Activated CD4-positive, alpha-beta T cell treated with anti-CD3 and anti-CD28 coated beads, Interleukin-2, amount 50 U/mL, for 24 hours (primary cell): ENCODE results near the gene SLC27A3.
"Not testable (repeated sequence)": the region's sequence is repeated elsewhere in the genome, so short reads cannot be mapped to it uniquely, and the experiment has no call there.

Experiments used
- DNase-seq, 2 donors: peaks; one replicate each; pipeline ENCODE4 v3.0.0-alpha.2; 2020; ENCODE audit warnings: low read depth in 1 of 2, low spot score in 1 of 2

SLC27A3 gene

DNA sequence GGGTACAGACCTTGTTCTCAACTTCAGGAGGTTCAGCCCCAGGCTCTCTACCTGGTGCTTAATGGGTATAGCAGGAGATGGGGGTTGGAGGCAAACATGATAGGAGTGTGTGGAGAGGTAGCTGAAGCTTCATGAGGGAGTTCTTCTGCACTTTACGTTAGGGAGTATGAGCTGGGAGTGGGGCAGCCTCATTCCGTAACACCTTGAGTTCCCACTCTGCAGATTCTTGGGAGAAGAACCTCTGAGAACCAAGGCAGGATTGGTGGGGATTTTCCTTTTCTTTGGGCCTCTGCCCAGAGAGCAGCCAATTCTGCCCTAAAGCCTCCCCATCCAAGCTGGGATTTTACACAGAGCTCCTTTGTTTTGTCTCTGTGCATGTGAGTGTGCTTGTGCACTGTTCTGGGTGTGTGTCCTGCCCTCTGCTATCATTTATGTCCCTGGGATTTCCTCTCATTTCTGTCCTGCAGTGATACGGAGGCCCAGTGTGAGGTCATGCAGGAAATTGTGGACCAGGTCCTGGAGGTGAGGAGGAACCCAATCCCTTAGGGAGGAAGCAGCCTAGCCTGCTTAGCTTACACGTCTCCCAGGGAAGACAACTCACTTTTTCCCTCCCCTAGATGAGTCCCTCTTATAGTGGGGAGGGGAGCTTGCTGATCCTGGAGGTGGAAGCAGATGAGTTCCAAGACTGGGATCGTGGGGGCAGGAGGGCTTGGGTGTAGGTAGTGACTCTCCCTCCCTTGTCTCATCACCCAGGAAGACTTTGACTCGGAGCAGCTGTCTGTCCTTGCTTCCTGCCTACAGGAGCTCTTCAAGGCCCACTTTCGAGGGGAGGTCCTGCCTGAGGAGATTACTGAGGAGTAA lies 11.6 kb upstream of the SLC27A3 start:
- no peak for DNase-seq

DNA sequence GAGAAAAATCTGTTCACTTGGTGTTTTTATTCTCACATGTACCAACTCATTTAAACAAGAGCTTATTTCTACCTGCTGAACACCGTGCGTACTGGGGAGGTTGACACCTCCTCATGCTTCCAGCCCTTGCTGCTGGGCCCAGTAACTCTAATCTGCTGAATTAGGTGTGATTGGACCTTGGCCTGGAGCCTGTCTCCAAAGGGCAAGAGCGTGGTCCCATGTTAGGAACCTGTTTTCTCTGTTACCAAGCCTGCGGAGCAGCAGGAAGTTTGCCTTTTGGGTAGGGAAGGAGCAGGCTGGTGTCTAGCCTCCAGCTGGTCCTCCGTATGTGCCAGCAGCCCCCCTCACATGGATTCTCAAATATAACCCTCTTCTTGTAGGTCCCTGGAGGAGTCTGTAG lies 10.9 kb upstream of the SLC27A3 start:
- DNase-seq, result no peak

DNA sequence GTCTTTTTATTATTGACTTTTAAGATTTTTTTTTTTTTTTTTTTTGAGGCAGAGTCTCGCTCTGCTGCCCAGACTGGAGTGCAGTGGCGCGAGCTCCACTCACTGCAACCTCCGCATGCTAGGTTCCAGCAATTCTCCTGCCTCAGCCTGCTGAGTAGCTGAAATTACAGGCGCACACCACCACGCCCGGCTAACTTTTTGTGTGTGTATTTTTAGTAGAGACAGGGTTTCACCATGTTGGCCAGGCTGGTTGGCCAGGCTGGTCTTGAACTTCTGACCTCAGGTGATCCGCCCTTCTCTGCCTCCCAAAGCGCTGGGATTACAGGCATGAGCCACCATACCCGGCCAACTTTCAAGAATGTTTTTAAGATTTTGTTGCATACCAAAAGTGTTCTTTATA lies 8.5 kb upstream of the SLC27A3 start:
- not testable (repeated sequence) for DNase-seq

DNA sequence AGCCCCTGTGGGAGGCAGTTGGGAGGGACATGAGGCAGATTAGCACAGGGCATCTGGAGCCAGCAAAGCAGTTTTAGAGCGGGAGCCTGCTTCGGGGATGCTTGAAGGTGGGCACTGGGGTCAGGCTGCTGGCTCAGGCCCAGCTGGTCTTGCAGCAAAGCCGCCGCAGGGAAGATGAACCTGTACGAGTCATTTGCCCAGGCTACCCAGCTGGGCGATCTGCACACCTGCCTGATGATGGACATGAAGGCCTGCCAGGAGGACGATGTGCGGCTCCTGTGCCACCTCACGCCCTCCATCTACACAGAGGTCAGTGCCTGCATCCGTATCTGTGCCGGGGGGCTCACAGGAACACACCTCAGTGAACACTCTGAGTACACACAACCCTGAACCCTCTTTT lies 7.7 kb upstream of the SLC27A3 start:
- no peak for DNase-seq

DNA sequence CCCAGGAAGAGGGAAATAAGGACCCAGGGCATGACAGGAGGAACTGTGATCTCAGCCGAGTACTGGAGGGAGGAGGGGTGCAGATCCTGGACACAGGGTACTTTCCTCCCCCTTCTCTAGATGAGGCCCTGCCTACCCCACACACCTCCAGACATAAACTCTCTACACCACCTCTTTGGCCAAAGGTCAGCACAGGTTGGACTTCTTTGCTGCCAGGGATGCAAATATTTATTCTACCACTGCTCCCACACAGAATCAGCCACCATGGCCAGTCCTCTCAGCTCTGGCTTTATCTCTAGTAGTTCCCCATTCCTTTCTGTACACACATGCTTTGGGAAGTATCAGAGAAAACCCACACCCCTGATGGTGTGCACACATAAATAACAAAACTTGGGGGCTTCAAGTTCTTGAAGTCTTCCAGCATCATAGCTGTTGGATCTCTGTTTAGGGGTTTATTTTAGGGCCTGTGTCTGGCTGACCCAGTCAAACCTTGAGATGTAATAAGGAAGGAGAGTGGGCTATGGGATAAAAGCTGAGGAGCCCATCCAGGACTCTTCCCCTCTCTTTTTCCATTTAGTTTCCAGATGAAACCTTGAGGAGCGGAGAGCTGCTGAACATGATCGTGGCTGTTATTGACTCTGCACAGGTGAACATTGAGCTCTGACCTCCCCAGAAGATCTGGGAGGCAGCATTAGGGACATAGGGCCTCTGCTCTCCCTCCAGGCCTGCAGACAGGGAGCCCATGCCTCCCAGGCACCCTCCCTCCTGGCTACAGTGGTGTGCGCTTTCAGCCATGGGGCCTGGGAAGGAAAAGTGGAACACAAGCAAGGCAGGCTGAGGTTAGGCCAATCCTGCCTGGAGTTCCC lies 6.7 kb upstream of the SLC27A3 start:
- DNase-seq, result no peak

DNA sequence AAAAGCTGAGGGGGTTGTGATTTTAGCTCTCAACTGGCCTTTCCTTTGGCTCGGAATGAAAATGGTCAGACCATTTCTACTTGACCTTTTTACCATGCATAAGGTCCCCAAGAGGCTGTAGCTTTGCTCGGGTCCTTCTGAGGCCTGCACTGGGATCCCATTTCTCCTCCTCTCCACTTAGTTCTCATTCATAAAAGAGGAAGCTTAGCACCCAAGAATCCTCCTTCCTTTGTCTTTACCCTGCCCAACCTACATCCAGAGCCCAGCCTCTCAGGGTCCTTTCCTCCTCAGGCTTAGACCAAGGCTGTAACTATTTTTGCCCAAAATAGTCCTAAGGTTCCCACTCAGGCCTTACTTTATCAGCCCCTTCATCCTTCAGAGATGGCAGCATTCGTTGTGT lies 6.0 kb upstream of the SLC27A3 start:
- DNase-seq, result no peak

DNA sequence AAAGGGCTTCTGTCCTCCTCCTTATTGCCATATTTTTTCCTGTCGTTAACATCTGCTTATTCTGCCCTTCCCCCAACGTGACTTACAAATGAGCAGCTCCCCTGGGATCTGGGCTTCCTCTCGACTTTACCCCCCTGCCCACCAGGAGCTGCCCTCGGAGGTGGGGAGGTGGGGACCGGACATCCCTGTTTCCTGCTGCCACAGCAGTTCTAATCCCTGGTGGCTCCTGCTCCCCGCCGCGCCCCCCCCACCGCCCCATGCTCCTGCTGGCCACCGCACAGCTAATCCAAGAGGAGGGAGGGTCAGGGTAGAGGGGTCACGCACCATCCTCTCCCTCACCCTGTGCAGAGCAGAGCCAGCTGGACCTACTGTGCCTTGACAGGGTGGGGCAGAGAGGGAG lies 4.4 kb upstream of the SLC27A3 start:
- no peak for DNase-seq

DNA sequence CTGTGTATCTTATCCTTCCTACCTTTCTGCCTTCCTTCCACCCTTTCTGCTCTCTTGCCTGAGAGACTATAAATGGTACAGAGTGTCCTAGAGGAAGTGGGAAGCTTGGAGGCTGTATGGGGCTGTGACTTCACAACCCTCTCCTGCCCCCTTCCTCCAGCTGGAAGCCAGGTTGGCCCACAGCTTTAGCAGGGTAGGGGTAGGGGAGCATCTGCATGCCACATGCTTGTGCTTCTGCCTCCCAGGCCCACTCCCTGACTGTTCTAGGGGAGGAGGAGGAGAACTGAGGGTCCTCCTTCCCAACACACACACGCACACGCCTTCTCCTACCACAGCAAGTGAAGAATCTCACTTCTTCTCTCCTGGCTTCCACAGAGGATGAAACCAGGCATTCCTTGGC lies 3.9 kb upstream of the SLC27A3 start:
- no peak for DNase-seq

DNA sequence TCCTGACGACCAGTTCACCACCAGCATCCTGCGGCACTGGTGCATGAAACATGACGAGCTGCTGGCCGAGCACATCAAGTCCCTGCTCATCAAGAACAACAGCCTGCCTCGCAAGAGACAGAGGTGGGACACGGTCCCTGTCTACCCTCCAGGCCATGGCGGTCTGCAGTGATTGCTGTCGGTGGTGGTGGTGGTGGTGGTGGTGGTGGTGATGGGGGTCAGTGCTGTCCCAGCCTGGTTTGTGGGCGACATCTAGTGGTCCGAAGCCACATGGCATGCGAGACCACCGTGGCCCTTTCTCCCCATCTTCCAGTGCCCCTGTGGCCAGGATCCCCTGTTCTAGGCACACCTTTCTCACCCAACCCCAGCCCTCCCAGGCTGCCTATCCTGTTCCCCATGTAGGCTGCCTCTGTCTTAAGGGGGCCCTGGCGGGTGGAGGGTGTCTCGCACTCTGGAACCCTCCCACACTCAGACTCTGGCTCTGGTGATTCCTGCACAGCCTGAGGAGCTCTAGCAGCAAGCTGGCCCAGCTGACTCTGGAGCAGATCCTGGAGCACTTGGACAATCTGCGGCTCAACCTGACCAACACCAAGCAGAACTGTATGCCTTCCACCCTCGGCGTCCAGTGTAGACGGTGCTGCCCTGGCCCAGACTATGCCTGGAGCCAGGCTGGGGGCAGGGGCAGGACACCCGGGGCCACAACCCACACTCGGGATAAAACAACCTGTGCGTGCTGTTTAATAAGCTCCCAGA lies 3.2 kb upstream of the SLC27A3 start:
- DNase-seq, result no peak

DNA sequence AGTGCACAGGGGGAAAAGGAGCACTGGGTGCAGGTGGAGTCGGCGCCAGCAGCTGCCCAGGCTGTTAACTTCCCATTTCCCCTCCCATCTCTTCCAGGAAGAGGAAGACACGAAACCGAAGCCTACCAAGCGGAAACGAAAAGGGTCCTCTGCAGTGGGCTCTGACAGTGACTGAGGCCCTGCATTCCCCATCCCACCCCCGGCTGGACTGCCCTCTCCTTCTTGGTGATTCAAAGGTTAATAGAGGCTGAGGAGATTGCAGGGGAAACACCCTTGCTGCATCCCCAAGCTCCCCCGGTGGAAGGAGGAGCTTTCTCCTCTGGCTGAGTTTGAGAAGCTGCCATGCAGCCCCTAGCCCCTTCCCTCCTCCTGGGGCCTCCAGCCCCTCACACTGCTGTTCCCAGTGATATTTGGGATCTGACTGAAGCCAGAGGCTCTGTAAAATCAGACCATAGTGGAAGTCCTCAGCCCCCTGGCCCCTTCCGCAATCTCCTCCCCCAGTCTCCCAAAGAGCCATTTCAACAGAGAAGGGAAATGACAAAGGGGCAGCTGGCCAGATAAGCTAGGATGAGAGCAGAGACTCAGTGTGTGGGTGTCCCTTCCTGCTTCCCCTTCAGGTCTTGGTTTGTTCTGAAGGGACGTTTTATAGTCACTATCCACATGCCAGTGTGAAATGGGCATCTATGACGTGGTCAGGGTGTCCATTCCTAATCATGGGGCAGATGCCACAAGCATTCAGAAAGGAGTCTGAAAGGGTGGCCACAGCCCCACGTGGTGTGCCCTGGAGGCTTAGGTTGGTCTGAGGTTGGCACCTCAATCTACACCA lies 1.9 kb upstream of the SLC27A3 start:
- DNase-seq, result no peak

DNA sequence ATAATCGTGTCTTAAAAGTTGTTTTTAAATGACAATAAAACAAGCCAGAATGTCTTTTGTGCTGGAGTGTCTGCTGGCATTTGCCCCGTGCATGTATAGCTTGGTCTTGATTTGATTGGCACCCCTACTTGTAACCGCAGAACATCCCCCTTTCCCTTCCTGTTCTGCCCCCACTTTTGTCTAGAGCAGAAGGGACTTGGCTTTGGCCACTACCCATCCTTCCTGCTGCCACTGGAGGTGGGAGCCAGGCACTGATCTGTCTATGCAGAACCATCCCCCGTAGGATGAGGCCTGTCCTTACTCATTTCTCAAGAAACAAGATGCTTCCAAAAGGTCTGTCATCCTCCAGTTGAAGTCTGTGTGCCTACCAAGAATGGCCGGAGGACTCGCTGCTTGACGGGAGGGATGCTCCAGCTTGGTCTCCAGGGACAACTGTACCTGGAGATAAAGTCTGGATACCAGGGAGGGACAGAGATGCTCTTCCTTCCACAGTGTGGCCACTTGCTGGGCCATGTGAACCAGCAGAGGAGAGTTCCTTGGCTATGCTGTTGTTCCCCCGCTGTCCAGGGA lies 1.1 kb upstream of the SLC27A3 start:
- no peak for DNase-seq

DNA sequence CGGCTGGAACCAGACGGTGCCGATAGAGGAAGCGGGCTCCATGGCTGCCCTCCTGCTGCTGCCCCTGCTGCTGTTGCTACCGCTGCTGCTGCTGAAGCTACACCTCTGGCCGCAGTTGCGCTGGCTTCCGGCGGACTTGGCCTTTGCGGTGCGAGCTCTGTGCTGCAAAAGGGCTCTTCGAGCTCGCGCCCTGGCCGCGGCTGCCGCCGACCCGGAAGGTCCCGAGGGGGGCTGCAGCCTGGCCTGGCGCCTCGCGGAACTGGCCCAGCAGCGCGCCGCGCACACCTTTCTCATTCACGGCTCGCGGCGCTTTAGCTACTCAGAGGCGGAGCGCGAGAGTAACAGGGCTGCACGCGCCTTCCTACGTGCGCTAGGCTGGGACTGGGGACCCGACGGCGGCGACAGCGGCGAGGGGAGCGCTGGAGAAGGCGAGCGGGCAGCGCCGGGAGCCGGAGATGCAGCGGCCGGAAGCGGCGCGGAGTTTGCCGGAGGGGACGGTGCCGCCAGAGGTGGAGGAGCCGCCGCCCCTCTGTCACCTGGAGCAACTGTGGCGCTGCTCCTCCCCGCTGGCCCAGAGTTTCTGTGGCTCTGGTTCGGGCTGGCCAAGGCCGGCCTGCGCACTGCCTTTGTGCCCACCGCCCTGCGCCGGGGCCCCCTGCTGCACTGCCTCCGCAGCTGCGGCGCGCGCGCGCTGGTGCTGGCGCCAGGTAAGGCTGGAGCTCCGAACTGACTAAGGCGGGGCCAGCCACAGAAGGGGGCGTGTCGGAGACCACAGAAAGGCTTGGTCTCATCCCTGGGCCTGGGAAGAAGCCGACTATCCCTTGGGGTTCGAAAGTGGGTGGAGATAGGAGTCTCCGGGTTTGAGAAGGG lies 486 bp downstream of the SLC27A3 start:
- DNase-seq, result peak; percentile 16 to 25

DNA sequence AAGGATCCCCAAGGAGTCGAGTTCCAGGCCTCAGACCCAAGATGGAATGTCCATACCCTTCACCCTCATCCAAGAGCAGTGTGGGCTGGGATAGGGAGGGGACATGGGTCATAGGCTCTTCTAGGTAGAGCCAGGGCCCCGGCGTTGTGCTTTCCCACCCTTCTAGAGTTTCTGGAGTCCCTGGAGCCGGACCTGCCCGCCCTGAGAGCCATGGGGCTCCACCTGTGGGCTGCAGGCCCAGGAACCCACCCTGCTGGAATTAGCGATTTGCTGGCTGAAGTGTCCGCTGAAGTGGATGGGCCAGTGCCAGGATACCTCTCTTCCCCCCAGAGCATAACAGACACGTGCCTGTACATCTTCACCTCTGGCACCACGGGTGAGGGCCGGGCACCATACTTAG lies 1.1 kb downstream of the SLC27A3 start:
- DNase-seq, result no peak

DNA sequence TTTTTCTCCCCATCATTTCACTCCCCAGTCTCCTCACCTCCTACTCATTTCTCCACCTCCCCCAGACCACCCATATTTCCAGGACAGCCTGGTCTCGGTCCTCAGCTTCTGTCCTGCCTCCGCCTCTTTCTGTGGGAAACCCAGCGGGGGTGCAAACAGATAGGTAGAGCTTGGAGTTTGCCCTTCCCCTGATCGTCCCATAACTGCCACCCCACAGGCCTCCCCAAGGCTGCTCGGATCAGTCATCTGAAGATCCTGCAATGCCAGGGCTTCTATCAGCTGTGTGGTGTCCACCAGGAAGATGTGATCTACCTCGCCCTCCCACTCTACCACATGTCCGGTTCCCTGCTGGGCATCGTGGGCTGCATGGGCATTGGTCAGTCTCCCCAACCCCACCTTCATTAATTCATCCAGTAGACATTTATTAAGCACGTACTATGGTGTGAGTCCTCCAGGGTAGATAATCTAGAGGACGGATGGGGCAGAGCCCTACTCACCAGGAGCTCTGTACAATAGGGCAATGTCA lies 1.7 kb downstream of the SLC27A3 start:
- DNase-seq, result no peak

DNA sequence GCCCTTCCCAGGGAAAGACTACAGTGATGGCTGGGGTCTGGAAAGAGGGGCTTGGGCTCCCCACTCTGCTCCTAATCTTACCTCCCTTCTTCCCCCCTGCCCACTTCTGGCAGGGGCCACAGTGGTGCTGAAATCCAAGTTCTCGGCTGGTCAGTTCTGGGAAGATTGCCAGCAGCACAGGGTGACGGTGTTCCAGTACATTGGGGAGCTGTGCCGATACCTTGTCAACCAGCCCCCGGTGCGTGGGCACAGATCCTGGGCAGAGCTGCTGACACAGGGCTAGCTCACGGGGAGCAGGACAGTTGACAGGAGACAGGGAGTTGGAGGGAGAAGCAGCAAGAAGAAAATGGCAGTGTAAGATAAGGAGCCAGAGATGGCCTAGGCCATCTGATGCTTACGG lies 2.4 kb downstream of the SLC27A3 start:
- DNase-seq, result no peak

DNA sequence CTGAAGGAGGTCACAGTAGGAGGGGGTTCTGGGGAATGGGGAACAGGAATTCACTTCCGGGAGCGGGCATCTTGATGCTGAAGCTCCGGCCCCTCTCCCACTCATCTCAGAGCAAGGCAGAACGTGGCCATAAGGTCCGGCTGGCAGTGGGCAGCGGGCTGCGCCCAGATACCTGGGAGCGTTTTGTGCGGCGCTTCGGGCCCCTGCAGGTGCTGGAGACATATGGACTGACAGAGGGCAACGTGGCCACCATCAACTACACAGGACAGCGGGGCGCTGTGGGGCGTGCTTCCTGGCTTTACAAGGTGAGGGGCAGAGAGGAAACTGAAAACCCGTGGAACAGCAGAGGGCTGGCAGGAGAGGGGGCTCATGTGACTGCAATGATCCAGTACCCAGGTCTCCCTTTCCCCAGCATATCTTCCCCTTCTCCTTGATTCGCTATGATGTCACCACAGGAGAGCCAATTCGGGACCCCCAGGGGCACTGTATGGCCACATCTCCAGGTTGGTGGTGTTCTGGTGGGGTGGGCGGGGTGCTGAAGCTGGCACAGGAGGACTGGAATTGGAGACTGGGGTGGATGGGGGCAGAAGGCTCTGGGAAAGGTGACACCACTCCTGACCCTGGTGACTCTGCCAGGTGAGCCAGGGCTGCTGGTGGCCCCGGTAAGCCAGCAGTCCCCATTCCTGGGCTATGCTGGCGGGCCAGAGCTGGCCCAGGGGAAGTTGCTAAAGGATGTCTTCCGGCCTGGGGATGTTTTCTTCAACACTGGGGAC lies 3.0 kb downstream of the SLC27A3 start:
- DNase-seq, result no peak

DNA sequence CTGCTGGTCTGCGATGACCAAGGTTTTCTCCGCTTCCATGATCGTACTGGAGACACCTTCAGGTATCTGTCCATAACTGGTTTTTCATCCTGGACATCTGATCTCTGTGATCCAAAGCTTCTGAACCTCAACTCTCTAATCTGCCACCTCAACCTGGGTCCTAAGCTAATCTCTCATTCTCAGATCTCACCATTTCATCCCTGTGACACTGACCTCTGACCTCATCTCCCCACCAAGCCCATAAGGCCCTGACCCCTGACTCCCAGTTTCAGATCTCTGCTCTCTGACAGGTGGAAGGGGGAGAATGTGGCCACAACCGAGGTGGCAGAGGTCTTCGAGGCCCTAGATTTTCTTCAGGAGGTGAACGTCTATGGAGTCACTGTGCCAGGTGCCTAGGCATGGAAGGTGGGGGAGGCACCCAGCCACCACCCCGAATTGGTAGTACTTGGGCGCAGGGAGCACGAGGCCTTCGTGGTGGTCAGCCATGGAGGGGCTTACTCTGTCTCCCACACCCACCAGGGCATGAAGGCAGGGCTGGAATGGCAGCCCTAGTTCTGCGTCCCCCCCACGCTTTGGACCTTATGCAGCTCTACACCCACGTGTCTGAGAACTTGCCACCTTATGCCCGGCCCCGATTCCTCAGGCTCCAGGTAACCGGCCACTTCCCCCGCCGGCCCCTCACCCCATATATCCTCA lies 3.8 kb downstream of the SLC27A3 start:
- no peak for DNase-seq
